CD4-positive, alpha-beta memory T cell (primary cell): ENCODE results near the gene DGKD. TPM values are rescaled to one million over a fixed set of nuclear protein-coding genes. Genes with fewer than 3 reads are reported as not detected.
A peak's percentile ranks its signal among the peaks of the same experiment; 100 is the strongest.

ENCODE experiments used
- CTCF ChIA-PET: fragments of 350-600 bp; sonication (Branson Sonifier 250); formaldehyde crosslinking; loops from one replicate; lab custom pipeline; 2021; ENCODE audit warnings: inconsistent platforms; ENCODE audit not compliant: partially characterized antibody; lab: Charles Lee
- POLR2A ChIA-PET: fragments of 350-600 bp; sonication (Branson Sonifier 250); formaldehyde crosslinking; loops from one replicate; lab custom pipeline; 2021; ENCODE audit not compliant: partially characterized antibody; lab: Charles Lee
- DNase-seq, 5 donors: peaks; one replicate each; pipeline versions ENCODE4 v3.0.0 to v3.0.0-alpha.2; 2020 to 2022; ENCODE audit warnings: mixed read lengths in 1 of 5
- H3K27ac ChIP-seq: one replicate; pipeline ENCODE4 v1.7.0; 2013; ENCODE audit warnings: low read depth, low read length
- H3K27me3 ChIP-seq: 2 replicates; pipeline ENCODE4 v1.7.0; 2013; ENCODE audit warnings: mild to moderate bottlenecking, low read length, moderate library complexity; ENCODE audit not compliant: insufficient read depth
- H3K36me3 ChIP-seq: 2 replicates; pipeline ENCODE4 v1.7.0; 2013; ENCODE audit warnings: mild to moderate bottlenecking, low read length, moderate library complexity; ENCODE audit not compliant: insufficient read depth
- H3K4me1 ChIP-seq: 2 replicates; pipeline ENCODE4 v1.7.0; 2013; ENCODE audit warnings: mild to moderate bottlenecking, low read length, moderate library complexity; ENCODE audit not compliant: insufficient read depth
- H3K4me3 ChIP-seq, 2 donors: one replicate each; pipeline ENCODE4 v1.7.0; 2013; ENCODE audit warnings: low read length in 2 of 2, mild to moderate bottlenecking in 1 of 2
- H3K9me3 ChIP-seq, 2 donors: one replicate each; pipeline ENCODE4 v1.7.0; 2013; ENCODE audit warnings: low read length in 2 of 2, control low read depth in 1 of 2; ENCODE audit not compliant: control insufficient read depth in 1 of 2
- H3K27ac Mint-ChIP-seq, 7 donors: one replicate each; pipeline ENCODE4 v1.8.0; 2020 to 2021; ENCODE audit warnings: mixed read lengths in 7 of 7, mild to moderate bottlenecking in 6 of 7, inconsistent platforms in 3 of 7, moderate library complexity in 3 of 7
- H3K27me3 Mint-ChIP-seq, 2 donors: one replicate each; pipeline ENCODE4 v1.8.0; 2020 to 2021; ENCODE audit warnings: mixed read lengths in 2 of 2
- H3K36me3 Mint-ChIP-seq, 2 donors: one replicate each; pipeline ENCODE4 v1.8.0; 2020 to 2021; ENCODE audit warnings: mixed read lengths in 2 of 2, inconsistent platforms in 1 of 2, mild to moderate bottlenecking in 1 of 2
- H3K4me1 Mint-ChIP-seq, 4 donors: one replicate each; pipeline ENCODE4 v1.8.0; 2020 to 2021; ENCODE audit warnings: mixed read lengths in 4 of 4, mild to moderate bottlenecking in 1 of 4
- H3K4me3 Mint-ChIP-seq, 8 donors: one replicate each; pipeline ENCODE4 v1.8.0; 2020 to 2021; ENCODE audit warnings: mixed read lengths in 8 of 8, mild to moderate bottlenecking in 7 of 8, moderate library complexity in 6 of 8, inconsistent platforms in 3 of 8
- H3K9me3 Mint-ChIP-seq, 8 donors: one replicate each; pipeline ENCODE4 v1.8.0; 2020 to 2021; ENCODE audit warnings: mixed read lengths in 8 of 8, mild to moderate bottlenecking in 5 of 8, inconsistent platforms in 3 of 8, moderate library complexity in 1 of 8
- intact Hi-C: fragments of 100-400 bp; cut with micrococcal nuclease; formaldehyde crosslinking; loops from one replicate; pipeline ENCODE4 v1.15.1; 2023
- polyA plus RNA-seq, 2 donors: library from polyadenylated mRNA; unstranded; fragments of 300-500 nt; fragmentation: Illumina TruSeq; gene quantifications; one replicate each; pipeline ENCODE4 v1.2.3, GENCODE V29; 2021
- total RNA-seq, 2 experiments: library from RNA; stranded (reverse); gene quantifications; one replicate each; pipeline ENCODE4 v1.2.3, GENCODE V29; 2021

DGKD gene
- total and polyA plus RNA-seq, 4 experiments from 2014 or later: 8.9 to 136 (median 78.8) TPM

DNA sequence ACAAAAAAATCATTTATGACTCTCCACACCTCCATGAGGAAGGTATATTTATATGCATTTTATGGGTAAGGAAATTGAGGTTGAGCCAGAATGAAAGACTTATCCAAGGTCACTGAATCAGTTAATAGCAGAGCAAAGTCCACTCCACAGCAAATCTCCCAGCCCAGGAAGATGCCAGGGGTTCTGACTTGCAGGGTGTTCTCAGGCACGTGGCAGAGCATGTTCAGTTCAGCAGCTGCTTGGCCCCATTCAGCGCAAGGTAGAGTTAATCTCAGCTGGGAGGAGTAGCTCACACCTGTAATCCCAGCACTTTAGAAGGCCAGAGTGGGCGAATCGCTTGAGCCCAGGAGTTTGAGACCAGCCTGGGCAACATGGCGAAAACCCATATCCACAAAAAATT is 17.8 kb upstream of the DGKD start:
- peaks cover 48% of the 10 kb centered on the region for H3K4me1 ChIP-seq
- Mint-ChIP-seq H3K4me1 (peaks cover 20 to 57% (median 37%) of the 10 kb centered on the region in 4 donors), H3K36me3 (no peaks in the 10 kb centered on the region), H3K27ac (peak overlapping the region in 2 of 7 donors; percentile 32 to 74), H3K9me3 (no peaks in the 10 kb centered on the region), H3K27me3 (no peaks in the 10 kb centered on the region), H3K4me3 (no peak overlapping the region)
- ChIA-PET CTCF (interaction anchor here (0.7 to 1.7 kb wide), 2 partner anchors 10 to 17 kb away, joined by 3 to 4 read pairs; partner anchors contain the start of gene DGKD), POLR2A (interaction anchor here (1.5 kb wide), 1 partner anchor 10 kb away, joined by 5 read pairs; no protein-coding TSS in a partner anchor)
- no peak overlapping the region for H3K27ac ChIP-seq
- no peak overlapping the region for H3K4me3 ChIP-seq
- H3K9me3 ChIP-seq: no peaks in the 10 kb centered on the region
- H3K27me3 ChIP-seq: no peaks in the 10 kb centered on the region
- H3K36me3 ChIP-seq: no peaks in the 10 kb centered on the region
- intact Hi-C loops: no loop called here
- DNase-seq: no peak

DNA sequence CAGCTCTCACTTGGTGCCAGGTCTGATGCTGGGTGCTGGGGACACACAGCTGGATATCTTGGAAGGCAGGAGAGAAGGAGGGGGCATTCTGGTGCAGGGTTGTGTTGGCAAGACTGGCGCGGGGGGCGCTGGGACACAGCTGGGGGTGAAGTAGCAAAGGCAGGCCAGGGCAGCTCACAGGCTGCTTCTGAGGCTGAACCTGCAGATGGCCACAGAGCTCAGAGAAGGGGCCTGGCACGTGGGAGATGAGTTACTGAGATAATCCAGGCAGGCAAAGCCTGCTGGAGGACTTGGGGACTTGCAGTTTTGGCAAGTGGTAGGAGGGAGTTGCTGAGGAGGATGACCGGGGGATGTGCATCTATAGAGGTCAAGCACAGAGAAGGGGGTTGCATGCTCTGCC is 16.2 kb upstream of the DGKD start:
- Mint-ChIP-seq H3K27me3 (no peaks in the 10 kb centered on the region), H3K27ac (peak overlapping the region in 1 of 7 donors; percentile 41), H3K4me3 (no peak overlapping the region), H3K36me3 (no peaks in the 10 kb centered on the region), H3K9me3 (no peaks in the 10 kb centered on the region), H3K4me1 (peaks cover 14 to 45% (median 27%) of the 10 kb centered on the region in 4 donors)
- no peak for DNase-seq
- Histone ChIP-seq H3K36me3 (no peaks in the 10 kb centered on the region), H3K9me3 (no peaks in the 10 kb centered on the region), H3K27me3 (no peaks in the 10 kb centered on the region), H3K4me3 (no peak overlapping the region), H3K4me1 (peaks cover 33% of the 10 kb centered on the region), H3K27ac (no peak overlapping the region)
- intact Hi-C loops: no loop called here
- POLR2A ChIA-PET: no interaction called here
- CTCF ChIA-PET: interaction anchor here (1.7 kb wide), 1 partner anchor 9 kb away, joined by 4 read pairs; no protein-coding TSS in a partner anchor

DNA sequence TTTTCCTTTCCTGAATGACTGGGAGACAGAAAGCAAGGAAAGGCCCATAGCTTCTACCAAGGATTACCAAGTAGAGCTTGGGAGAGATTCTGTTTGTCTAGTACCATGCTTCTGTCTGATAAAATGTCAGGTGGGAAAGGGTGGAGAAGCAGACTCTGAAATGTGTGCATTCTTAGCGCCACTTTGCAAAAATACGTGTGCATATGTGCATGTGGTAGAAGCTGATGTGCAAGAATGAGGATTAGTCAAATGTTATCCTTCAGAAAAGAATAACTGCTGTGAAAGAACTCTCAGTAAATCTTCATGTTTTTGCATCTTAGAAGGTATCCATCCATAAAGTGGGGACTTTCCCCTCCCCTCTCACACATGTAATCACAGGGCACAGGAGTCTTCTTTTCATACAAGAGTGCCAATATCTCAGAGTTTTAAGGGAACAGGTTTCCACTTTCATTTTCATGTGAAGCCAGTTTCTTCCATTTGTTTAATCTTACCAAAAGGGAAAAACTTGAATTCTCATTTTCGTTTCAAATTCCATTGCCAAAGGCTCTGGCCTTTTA is 15.4 kb upstream of the DGKD start:
- no peaks in the 10 kb centered on the region for H3K36me3 Mint-ChIP-seq
- no peak overlapping the region for H3K4me3 Mint-ChIP-seq
- H3K9me3 ChIP-seq: no peaks in the 10 kb centered on the region
- H3K9me3 Mint-ChIP-seq: no peaks in the 10 kb centered on the region
- DNase-seq: no peak
- H3K4me1 Mint-ChIP-seq: peaks cover 10 to 36% (median 21%) of the 10 kb centered on the region in 4 donors
- H3K27ac Mint-ChIP-seq: peak overlapping the region in 1 of 7 donors; percentile 12
- POLR2A ChIA-PET: interaction anchor here (1.0 kb wide), 1 partner anchor 9 kb away, joined by 5 read pairs; no protein-coding TSS in a partner anchor
- no peak overlapping the region for H3K27ac ChIP-seq
- H3K36me3 ChIP-seq: no peaks in the 10 kb centered on the region
- H3K4me3 ChIP-seq: no peak overlapping the region
- H3K27me3 Mint-ChIP-seq: peaks cover 0 to 2% of the 10 kb centered on the region in 2 donors
- no peaks in the 10 kb centered on the region for H3K27me3 ChIP-seq
- H3K4me1 ChIP-seq: peaks cover 24% of the 10 kb centered on the region
- intact Hi-C loops: no loop called here
- CTCF ChIA-PET: no interaction called here

DNA sequence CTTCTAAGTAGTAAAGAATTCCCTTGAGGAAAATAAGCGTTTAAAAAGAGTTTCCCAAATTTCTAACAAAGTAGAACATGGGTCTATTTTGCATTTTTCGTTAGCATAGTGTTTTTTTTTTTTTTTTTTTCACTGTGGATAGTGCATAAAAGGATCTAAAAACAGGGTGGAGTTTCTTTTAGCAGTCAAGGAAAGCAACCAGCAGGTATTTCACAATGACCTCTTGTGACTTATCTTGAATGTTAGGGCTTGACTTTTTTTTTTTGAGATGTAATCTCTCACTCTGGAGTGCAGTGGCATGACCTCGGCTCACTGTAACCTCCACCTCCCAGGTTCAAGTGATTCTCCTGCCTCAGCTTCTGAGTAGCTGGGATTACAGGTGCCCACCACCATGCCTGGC is 14.9 kb upstream of the DGKD start:
- Histone ChIP-seq H3K36me3 (no peaks in the 10 kb centered on the region), H3K27ac (no peak overlapping the region), H3K9me3 (no peaks in the 10 kb centered on the region), H3K4me1 (peaks cover 19% of the 10 kb centered on the region), H3K27me3 (no peaks in the 10 kb centered on the region), H3K4me3 (no peak overlapping the region)
- Mint-ChIP-seq H3K36me3 (no peaks in the 10 kb centered on the region), H3K9me3 (no peaks in the 10 kb centered on the region), H3K4me1 (peaks cover 6 to 31% (median 16%) of the 10 kb centered on the region in 4 donors), H3K27ac (no peak overlapping the region), H3K4me3 (no peak overlapping the region), H3K27me3 (peaks cover 0 to 2% of the 10 kb centered on the region in 2 donors)
- ChIA-PET POLR2A (interaction anchor here (1.0 to 1.4 kb wide), 2 partner anchors 8 kb away, joined by 5 read pairs; no protein-coding TSS in a partner anchor), CTCF (no interaction called here)
- intact Hi-C loops: no loop called here
- no peak for DNase-seq

DNA sequence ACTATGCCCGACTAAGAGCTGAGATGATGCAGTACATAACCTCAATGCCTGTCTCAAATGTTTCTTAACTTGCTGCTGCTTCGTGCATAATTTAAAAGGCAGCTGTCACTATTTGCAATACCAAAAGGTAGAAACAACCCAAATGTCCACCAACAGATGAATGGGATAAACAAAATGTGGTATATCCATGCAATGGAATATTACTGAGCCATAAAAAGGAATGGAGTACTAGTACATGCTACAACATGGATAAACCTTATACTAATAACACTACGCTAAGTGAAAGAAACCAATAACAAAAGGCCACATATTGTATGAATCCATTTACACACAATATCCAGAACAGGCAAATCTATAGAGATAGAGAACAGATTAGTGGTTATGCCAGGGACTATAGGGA is 13.0 kb upstream of the DGKD start:
- H3K27ac Mint-ChIP-seq: no peak overlapping the region
- Histone ChIP-seq H3K36me3 (no peaks in the 10 kb centered on the region), H3K4me1 (peaks cover 6% of the 10 kb centered on the region), H3K4me3 (no peak overlapping the region), H3K27me3 (no peaks in the 10 kb centered on the region), H3K27ac (no peak overlapping the region), H3K9me3 (no peaks in the 10 kb centered on the region)
- POLR2A ChIA-PET: interaction anchor here (1.9 kb wide), 1 partner anchor 10 kb away, joined by 7 read pairs; no protein-coding TSS in a partner anchor
- H3K36me3 Mint-ChIP-seq: no peaks in the 10 kb centered on the region
- no peak overlapping the region for H3K4me3 Mint-ChIP-seq
- no peak for DNase-seq
- CTCF ChIA-PET: no interaction called here
- peaks cover 0 to 2% of the 10 kb centered on the region in 2 donors for H3K27me3 Mint-ChIP-seq
- peaks cover 2 to 17% (median 8%) of the 10 kb centered on the region in 4 donors for H3K4me1 Mint-ChIP-seq
- intact Hi-C loops: no loop called here
- H3K9me3 Mint-ChIP-seq: no peaks in the 10 kb centered on the region

DNA sequence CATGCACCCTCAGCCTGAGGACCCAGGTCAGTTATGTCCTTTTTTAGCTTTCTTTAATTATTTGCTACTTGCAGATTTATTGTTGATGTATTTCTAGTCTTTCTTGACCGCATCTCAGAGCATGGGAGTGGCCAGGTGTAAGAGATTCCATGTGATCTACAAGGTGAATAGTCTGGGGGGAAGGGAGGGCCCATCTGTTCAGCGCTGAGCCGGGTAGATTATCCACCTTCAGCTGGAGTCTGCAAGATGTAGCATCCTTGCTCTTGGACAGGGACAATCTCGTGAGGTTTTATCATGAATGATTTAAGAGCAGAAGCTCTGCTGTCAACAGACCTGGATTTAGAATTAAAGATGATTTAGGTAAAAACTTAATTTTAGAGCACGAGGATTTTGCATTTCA is 12.0 kb upstream of the DGKD start:
- no peak overlapping the region for H3K27ac ChIP-seq
- no peaks in the 10 kb centered on the region for H3K27me3 ChIP-seq
- Mint-ChIP-seq H3K36me3 (no peaks in the 10 kb centered on the region), H3K27ac (peak overlapping the region in 1 of 7 donors; percentile 29), H3K4me1 (peaks cover 2 to 17% (median 6%) of the 10 kb centered on the region in 4 donors), H3K4me3 (no peak overlapping the region), H3K27me3 (peaks cover 0 to 2% of the 10 kb centered on the region in 2 donors), H3K9me3 (no peaks in the 10 kb centered on the region)
- intact Hi-C loops: no loop called here
- no peaks in the 10 kb centered on the region for H3K36me3 ChIP-seq
- ChIA-PET CTCF (interaction anchor here (0.9 to 3.2 kb wide), 2 partner anchors 11 kb away, joined by 3 to 13 read pairs; no protein-coding TSS in a partner anchor), POLR2A (interaction anchor here (0.7 to 1.9 kb wide), 2 partner anchors 11 to 79 kb away, joined by 4 to 7 read pairs; no protein-coding TSS in a partner anchor)
- no peak overlapping the region for H3K4me3 ChIP-seq
- no peaks in the 10 kb centered on the region for H3K9me3 ChIP-seq
- DNase-seq: no peak
- peaks cover 6% of the 10 kb centered on the region for H3K4me1 ChIP-seq

DNA sequence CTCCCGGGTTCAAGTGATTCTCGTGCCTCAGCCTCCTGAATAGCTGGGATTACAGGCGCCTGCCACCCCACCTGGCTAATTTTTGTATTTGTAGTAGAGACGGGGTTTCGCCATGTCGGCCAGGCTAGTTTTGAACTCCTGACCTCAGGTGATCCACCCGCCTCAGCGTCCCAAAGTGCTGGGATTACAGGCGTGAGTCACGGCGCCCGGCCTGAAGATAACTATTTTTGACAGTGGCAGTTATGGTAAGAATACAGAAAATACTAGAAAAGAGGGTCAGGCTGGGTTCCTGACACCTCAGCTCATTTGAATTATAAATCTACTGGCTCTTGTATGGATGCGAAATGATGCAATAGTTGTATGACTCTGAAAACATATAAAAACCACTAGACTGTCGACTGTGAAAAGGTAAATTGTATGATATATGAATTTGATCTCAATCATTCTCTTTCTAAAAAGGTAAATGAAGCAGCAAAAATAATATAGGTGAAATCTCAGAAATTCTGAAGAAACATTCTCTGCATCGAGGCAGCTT is 11.1 kb upstream of the DGKD start:
- CTCF ChIA-PET: interaction anchor here (1.1 to 3.2 kb wide), 2 partner anchors 10 to 12 kb away, joined by 5 to 13 read pairs; no protein-coding TSS in a partner anchor
- no peak overlapping the region for H3K4me3 Mint-ChIP-seq

More for the DNA sequence above, 11.1 kb upstream of the DGKD start:
- Histone ChIP-seq H3K4me3 (no peak overlapping the region), H3K4me1 (peaks cover 6% of the 10 kb centered on the region), H3K36me3 (no peaks in the 10 kb centered on the region), H3K27ac (no peak overlapping the region), H3K27me3 (no peaks in the 10 kb centered on the region), H3K9me3 (no peaks in the 10 kb centered on the region)
- no peak overlapping the region for H3K27ac Mint-ChIP-seq
- peaks cover 2 to 12% (median 4%) of the 10 kb centered on the region in 4 donors for H3K4me1 Mint-ChIP-seq
- H3K9me3 Mint-ChIP-seq: no peaks in the 10 kb centered on the region
- POLR2A ChIA-PET: no interaction called here
- H3K27me3 Mint-ChIP-seq: peaks cover 0 to 2% of the 10 kb centered on the region in 2 donors
- H3K36me3 Mint-ChIP-seq: no peaks in the 10 kb centered on the region
- DNase-seq: no peak
- intact Hi-C loops: no loop called here
